GM19438 (cell line): Measurements from ENCODE around the gene GPATCH2.

Experiments used
- ATAC-seq: cut with Tn5 transposase; IDR thresholded peaks from one replicate; pipeline ENCODE4 v1.9.1; 2021; ENCODE audit warnings: low read depth; ENCODE audit not compliant: unreplicated experiment

The GPATCH2 gene

GRCh38 chr1:217630711-217631591 lies at the start of gene GPATCH2, which contains the start of gene SPATA17:
Gene GPATCH2 (minus strand): TSS chr1:217631090. CDS start chr1:217630971, 119 bp downstream.
Gene SPATA17 (plus strand): TSS chr1:217631344. CDS start chr1:217631379, 35 bp downstream.
- peak; percentile 99 for ATAC-seq

GRCh38 chr1:217674028-217674729 lies 43.3 kb upstream of the GPATCH2 start:
- no peak for ATAC-seq

- ATAC-seq: no peak
Measured at GRCh38 chr1:217673387-217673786, 42.5 kb upstream of the GPATCH2 start.

GRCh38 chr1:217668351-217668940 lies 37.6 kb upstream of the GPATCH2 start:
- no peak for ATAC-seq

- ATAC-seq: no peak
Measured at GRCh38 chr1:217661407-217661806, 30.5 kb upstream of the GPATCH2 start.

GRCh38 chr1:217660353-217661062 lies 29.6 kb upstream of the GPATCH2 start:
- ATAC-seq: no peak

- no peak for ATAC-seq
Measured at GRCh38 chr1:217650674-217651073, 19.8 kb upstream of the GPATCH2 start.

- ATAC-seq: no peak
Measured at GRCh38 chr1:217647791-217648190, 16.9 kb upstream of the GPATCH2 start.

GRCh38 chr1:217642455-217642854 lies 11.6 kb upstream of the GPATCH2 start:
- no peak for ATAC-seq

- ATAC-seq: no peak
Measured at GRCh38 chr1:217627431-217627830, 3.5 kb downstream of the GPATCH2 start.

GRCh38 chr1:217626321-217626720 lies 4.6 kb downstream of the GPATCH2 start:
- no peak for ATAC-seq

GRCh38 chr1:217622042-217622441 lies 8.8 kb downstream of the GPATCH2 start:
- ATAC-seq: no peak

GRCh38 chr1:217620814-217621213 lies 10.1 kb downstream of the GPATCH2 start:
- peak; percentile 100 for ATAC-seq

GRCh38 chr1:217617126-217617525 lies 13.8 kb downstream of the GPATCH2 start:
- no peak for ATAC-seq

- ATAC-seq: no peak
Measured at GRCh38 chr1:217614200-217614712, 16.6 kb downstream of the GPATCH2 start.

- ATAC-seq: no peak
Measured at GRCh38 chr1:217605390-217605789, 25.5 kb downstream of the GPATCH2 start.

- no peak for ATAC-seq
Measured at GRCh38 chr1:217602380-217602779, 28.5 kb downstream of the GPATCH2 start.

GRCh38 chr1:217599154-217599553 lies 31.7 kb downstream of the GPATCH2 start:
- no peak for ATAC-seq

- ATAC-seq: no peak
Measured at GRCh38 chr1:217590598-217590997, 40.3 kb downstream of the GPATCH2 start.

GRCh38 chr1:217586586-217586985 lies 44.3 kb downstream of the GPATCH2 start:
- ATAC-seq: no peak
